Testis (tissue), 3 donors: ENCODE data around the gene KCNAB1. TPM values are rescaled to one million over a fixed set of nuclear protein-coding genes. Genes with fewer than 3 reads are reported as not detected.
A peak's percentile ranks its signal among the peaks of the same experiment; 100 is the strongest.

Experiments used
- DNase-seq: peaks from one replicate; pipeline ENCODE4 v3.0.0-alpha.2; 2019
- H3K27ac ChIP-seq, 2 donors: fragments of 200-600 bp; sonication (generic); one replicate each; pipeline ENCODE4 v1.5.1; 2019
- H3K27me3 ChIP-seq: fragments of 200-600 bp; sonication (generic); one replicate; pipeline ENCODE4 v1.5.1; 2019
- H3K36me3 ChIP-seq: fragments of 200-600 bp; sonication (generic); one replicate; pipeline ENCODE4 v1.5.1; 2017; ENCODE audit warnings: low read depth; ENCODE audit errors: missing control alignments
- H3K4me1 ChIP-seq: fragments of 200-600 bp; sonication (generic); one replicate; pipeline ENCODE4 v1.5.1; 2019
- H3K4me3 ChIP-seq, 2 donors: fragments of 200-600 bp; sonication (generic); one replicate each; pipeline ENCODE4 v1.5.1; 2017 to 2019
- H3K9me3 ChIP-seq: fragments of 200-600 bp; sonication (generic); one replicate; pipeline ENCODE4 v1.5.1; 2017
- POLR2A ChIP-seq: fragments of 450-650 bp; IDR thresholded peaks from one replicate; pipeline ENCODE4 v1.6.1; 2017; ENCODE audit warnings: antibody characterized with exemption, mild to moderate bottlenecking, moderate library complexity
- WGBS, 2 donors: methylation state at CpG; one replicate each; pipeline ENCODE4 v1.1.5; 2018; 5-methylcytosine and 5-hydroxymethylcytosine counted together
- intact Hi-C: fragments of 100-400 bp; cut with DNase I; formaldehyde crosslinking; loops from one replicate; pipeline ENCODE4 v1.15.1; 2023; ENCODE audit warnings: low total_unique reads
- polyA plus RNA-seq: library from polyadenylated mRNA; stranded (reverse); fragments of 350-450 nt; fragmentation: Illumina TruSeq; extraction: RNeasy Lipid Tissue Mini Kit (QIAGEN cat#74804); gene quantifications from one replicate; pipeline ENCODE4 v1.2.3, GENCODE V29; 2014; ENCODE audit warnings: low read depth, low replicate concordance; ENCODE audit not compliant: insufficient read depth
- total RNA-seq, 2 donors: library from RNA; depleted of rRNA; stranded (reverse); fragments of >200 nt; gene quantifications; one replicate each; pipeline ENCODE4 v1.2.3, GENCODE V29; 2016
- TF ChIP-seq, protein P1 (sequence below), 3 experiments: fragments of 450-650 bp in 2 of 3; fragments of 200-600 bp in 1 of 3; sonication (generic) in 1 of 3; IDR thresholded peaks; one replicate each; pipeline ENCODE4 v1.5.1; 2016 to 2019; ENCODE audit warnings: antibody characterized with exemption in 3 of 3, mild to moderate bottlenecking in 2 of 3, moderate library complexity in 1 of 3

The KCNAB1 gene
- total and polyA plus RNA-seq, 3 donors from 2014 or later: 3.8 to 8.9 (median 5.7) TPM

DNA sequence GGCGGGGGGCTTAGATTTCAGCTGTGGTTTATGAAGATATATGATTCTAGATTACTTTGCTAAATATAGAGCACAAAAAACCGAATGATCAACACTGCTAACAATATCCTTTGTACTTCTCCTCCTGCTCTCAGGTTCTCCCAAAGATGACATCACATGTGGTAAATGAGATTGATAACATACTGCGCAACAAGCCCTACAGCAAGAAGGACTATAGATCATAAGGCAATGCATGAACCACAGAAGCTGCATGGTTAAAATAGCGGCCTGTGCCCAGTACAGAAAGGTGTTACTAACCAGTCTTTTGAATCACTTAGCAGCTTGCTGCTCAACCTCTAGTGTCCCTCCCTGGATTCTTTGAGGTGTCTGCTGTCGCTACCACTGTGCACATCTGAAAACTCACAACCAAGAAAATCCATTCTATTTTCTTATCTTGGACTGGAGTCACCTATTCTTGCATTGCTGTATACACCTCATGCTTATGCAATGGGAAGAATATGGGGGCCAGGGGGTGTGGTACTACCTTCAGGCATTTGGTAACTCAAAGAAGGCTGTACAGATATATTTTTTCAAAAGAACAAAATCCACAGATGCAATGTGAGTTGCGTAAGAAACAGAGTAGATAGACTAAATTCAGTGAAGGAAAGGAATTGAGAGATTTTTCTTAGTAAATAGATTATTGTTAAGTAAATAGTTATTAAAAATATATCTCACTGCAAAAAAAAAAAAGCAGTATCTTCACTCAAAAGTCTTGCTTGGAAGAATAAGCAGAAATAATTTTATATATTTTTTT is 416.3 kb downstream of the KCNAB1 start:
- Histone ChIP-seq H3K27ac (no peak overlapping the region), H3K36me3 (no peaks in the 10 kb centered on the region), H3K27me3 (no peaks in the 10 kb centered on the region), H3K4me3 (no peak overlapping the region), H3K9me3 (no peaks in the 10 kb centered on the region), H3K4me1 (peaks cover 32% of the 10 kb centered on the region)
- TF ChIP-seq POLR2A: no peak
- TF ChIP-seq, protein P1, sequence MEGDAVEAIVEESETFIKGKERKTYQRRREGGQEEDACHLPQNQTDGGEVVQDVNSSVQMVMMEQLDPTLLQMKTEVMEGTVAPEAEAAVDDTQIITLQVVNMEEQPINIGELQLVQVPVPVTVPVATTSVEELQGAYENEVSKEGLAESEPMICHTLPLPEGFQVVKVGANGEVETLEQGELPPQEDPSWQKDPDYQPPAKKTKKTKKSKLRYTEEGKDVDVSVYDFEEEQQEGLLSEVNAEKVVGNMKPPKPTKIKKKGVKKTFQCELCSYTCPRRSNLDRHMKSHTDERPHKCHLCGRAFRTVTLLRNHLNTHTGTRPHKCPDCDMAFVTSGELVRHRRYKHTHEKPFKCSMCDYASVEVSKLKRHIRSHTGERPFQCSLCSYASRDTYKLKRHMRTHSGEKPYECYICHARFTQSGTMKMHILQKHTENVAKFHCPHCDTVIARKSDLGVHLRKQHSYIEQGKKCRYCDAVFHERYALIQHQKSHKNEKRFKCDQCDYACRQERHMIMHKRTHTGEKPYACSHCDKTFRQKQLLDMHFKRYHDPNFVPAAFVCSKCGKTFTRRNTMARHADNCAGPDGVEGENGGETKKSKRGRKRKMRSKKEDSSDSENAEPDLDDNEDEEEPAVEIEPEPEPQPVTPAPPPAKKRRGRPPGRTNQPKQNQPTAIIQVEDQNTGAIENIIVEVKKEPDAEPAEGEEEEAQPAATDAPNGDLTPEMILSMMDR (IDR thresholded peaks at IDR 0.05): no peak
- 86 to 88% methylated on average over 6 of the region's 6 CpGs for WGBS, 2 donors
- DNase-seq: no peak
- intact Hi-C loops: no loop called here

DNA sequence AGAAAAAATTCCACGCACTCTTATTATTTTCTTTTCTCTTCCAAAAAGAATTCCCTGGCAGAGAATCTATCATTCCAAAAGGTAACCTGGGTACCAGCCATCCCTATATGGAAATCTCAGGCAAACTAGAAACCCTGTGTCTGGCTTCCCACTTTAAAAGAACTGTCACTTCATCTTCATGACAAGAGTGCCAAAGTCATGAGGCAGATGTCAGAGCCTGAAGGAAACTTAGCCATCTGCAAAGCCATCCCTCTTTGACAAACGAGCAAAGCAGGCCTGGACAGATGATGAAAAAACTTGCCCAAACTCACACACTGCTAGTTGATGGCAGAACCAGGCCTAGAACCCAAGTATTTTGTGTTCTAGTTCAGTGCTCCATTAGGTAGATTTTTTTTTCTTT is 418.7 kb downstream of the KCNAB1 start:
- Histone ChIP-seq H3K9me3 (no peaks in the 10 kb centered on the region), H3K36me3 (no peaks in the 10 kb centered on the region), H3K27me3 (no peaks in the 10 kb centered on the region), H3K4me1 (peaks cover 26% of the 10 kb centered on the region), H3K4me3 (no peak overlapping the region), H3K27ac (no peak overlapping the region)
- 84 to 88% methylated on average over 2 of the region's 2 CpGs for WGBS, 2 donors
- no peak for DNase-seq
- intact Hi-C loops: no loop called here
- TF ChIP-seq, protein P1 (IDR thresholded peaks at IDR 0.05): no peak
- no peak for TF ChIP-seq POLR2A

DNA sequence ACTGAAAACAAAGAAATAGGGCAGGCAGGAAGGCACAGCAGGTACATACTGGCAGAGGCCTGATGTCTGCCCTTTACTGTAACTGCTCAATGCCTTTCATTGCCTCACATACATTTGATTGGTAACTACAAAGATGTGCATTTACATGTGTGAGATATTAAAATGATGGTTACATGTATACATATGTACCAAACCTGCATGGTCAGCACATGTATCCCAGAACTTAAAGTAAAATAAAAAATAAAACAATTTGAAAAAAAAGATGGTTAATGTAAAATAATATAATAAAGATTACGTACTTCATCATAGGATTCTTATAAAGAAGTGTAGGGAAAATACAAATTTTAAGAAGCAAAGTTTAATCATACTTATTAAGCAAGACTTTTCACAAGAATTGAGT is 419.4 kb downstream of the KCNAB1 start:
- Histone ChIP-seq H3K27me3 (no peaks in the 10 kb centered on the region), H3K27ac (no peak overlapping the region), H3K9me3 (no peaks in the 10 kb centered on the region), H3K4me1 (peaks cover 27% of the 10 kb centered on the region), H3K4me3 (no peak overlapping the region), H3K36me3 (no peaks in the 10 kb centered on the region)
- DNase-seq: no peak
- intact Hi-C loops: loop anchor here (5.0 to 10.0 kb wide), 2 partner anchors 542 to 595 kb away; no protein-coding TSS in a partner anchor
- no peak for TF ChIP-seq POLR2A
- TF ChIP-seq, protein P1 (IDR thresholded peaks at IDR 0.05): no peak
- WGBS, 2 donors: 91 to 96% methylated on average over 1 of the region's 1 CpG

DNA sequence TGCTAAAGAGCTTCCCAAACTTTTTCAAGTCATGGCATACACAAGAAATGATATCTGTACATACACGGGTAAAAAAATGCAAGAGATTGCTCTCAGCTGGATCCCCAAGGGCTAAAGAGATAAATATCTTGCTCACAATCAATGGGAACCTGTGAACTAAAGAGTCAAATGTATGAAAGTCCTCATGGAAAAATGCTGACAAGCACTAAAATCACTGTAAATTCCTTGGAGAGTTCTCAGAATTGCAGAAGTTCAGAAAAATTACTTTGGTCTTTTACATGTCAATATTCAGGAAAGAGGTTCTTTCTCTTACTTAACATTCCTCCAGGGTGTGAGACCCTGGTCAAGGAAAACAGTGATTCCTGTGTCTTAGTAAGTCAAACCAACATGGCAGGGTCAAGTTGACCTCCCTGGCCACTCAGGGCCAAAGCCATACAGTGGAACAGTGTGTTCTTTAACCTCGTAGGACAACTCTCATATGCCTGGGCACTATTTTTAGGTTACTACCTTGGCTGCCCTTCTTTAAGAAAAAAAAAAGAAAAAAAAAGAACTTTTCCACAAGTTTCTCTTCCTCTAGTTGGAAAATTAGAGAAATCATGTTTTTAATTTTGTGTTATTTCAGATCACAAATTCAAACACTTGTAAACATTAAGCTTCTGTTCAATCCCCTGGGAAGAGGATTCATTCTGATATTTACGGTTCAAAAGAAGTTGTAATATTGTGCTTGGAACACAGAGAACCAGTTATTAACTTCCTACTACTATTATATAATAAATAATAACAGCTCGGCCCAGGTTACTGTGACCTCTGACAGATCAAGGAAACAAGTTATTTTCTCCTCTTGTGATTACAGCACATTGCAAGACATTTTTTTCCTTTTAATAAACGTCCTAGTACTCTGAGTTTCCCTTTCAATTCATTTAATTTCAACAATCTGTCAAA is 422.0 kb downstream of the KCNAB1 start:
- H3K4me3 ChIP-seq: no peak overlapping the region
- H3K4me1 ChIP-seq: peaks cover 29% of the 10 kb centered on the region
- no peak for TF ChIP-seq POLR2A
- TF ChIP-seq, protein P1 (IDR thresholded peaks at IDR 0.05): no peak
- no peaks in the 10 kb centered on the region for H3K9me3 ChIP-seq
- DNase-seq: peak; percentile 56
- WGBS, 2 donors: 21 to 40% methylated on average over 5 of the region's 5 CpGs
- no peaks in the 10 kb centered on the region for H3K36me3 ChIP-seq
- intact Hi-C loops: loop anchor here (5.0 to 10.0 kb wide), 2 partner anchors 540 to 592 kb away; no protein-coding TSS in a partner anchor
- no peaks in the 10 kb centered on the region for H3K27me3 ChIP-seq
- peak overlapping the region; percentile 40 to 89 for H3K27ac ChIP-seq
